Measurements from ENCODE around the gene PXMP2. TPM values are rescaled to one million over a fixed set of nuclear protein-coding genes. Genes with fewer than 3 reads are reported as not detected.

The PXMP2 gene
- total and polyA plus RNA-seq, 11 donors = 23.9 to 149 (median 39.7) TPM

- intact Hi-C loops (cut with DNase I) = no loop called here
- no peak overlapping the region for H3K4me3 ChIP-seq
- peaks cover 0 to 21% (median 15%) of the 10 kb centered on the region in 12 donors for H3K4me1 ChIP-seq
- TF ChIP-seq POLR2A (IDR thresholded peaks at IDR 0.05) (no peak), CTCF (IDR thresholded peaks at IDR 0.05) (no peak)
- no peaks in the 10 kb centered on the region for H3K9me3 ChIP-seq
- peaks cover 0 to 15% (median 5%) of the 10 kb centered on the region in 9 donors for H3K36me3 ChIP-seq
- no peak overlapping the region for H3K27ac ChIP-seq
- H3K27me3 ChIP-seq = no peaks in the 10 kb centered on the region
- WGBS, 4 donors = 91 to 94% (median 93%) methylated on average over 6 of the region's 6 CpGs
- no peak for DNase-seq
- ATAC-seq = no peak
Measured at GRCh38 chr12:132707241-132707640, 19.9 kb downstream of the PXMP2 start.

GRCh38 chr12:132708150-132708549 lies 20.8 kb downstream of the PXMP2 start:
- ATAC-seq (no peak), DNase-seq (no peak)
- H3K27me3 ChIP-seq = no peaks in the 10 kb centered on the region
- no peak overlapping the region for H3K4me3 ChIP-seq
- H3K36me3 ChIP-seq = peaks cover 0 to 15% (median 0%) of the 10 kb centered on the region in 9 donors
- H3K4me1 ChIP-seq = peaks cover 0 to 23% (median 16%) of the 10 kb centered on the region in 12 donors
- no peak overlapping the region for H3K27ac ChIP-seq
- H3K9me3 ChIP-seq = no peaks in the 10 kb centered on the region
- intact Hi-C loops (cut with DNase I) = no loop called here
- WGBS, 4 donors = 71 to 86% (median 77%) methylated on average over 2 of the region's 2 CpGs
- no peak for TF ChIP-seq CTCF (IDR thresholded peaks at IDR 0.05)
- no peak for TF ChIP-seq POLR2A (IDR thresholded peaks at IDR 0.05)

GRCh38 chr12:132710043-132710404 lies 22.6 kb downstream of the PXMP2 start:
- H3K27me3 ChIP-seq = no peaks in the 10 kb centered on the region
- peak overlapping the region; percentile 67 to 99 (median 84) for H3K4me3 ChIP-seq
- WGBS, 4 donors = 0 to 4% (median 1%) methylated on average over 22 to 26 of the region's 26 CpGs
- TF ChIP-seq CTCF (IDR thresholded peaks at IDR 0.05) (no peak), POLR2A (IDR thresholded peaks at IDR 0.05) (no peak)
- peak overlapping the region; percentile 44 to 92 (median 86) for H3K27ac ChIP-seq
- peak in 3 of 4 donors; percentile 38 to 49 (median 44) for ATAC-seq
- H3K9me3 ChIP-seq = no peaks in the 10 kb centered on the region
- DNase-seq = no peak
- peaks cover 0 to 23% (median 16%) of the 10 kb centered on the region in 12 donors for H3K4me1 ChIP-seq
- H3K36me3 ChIP-seq = peaks cover 0 to 6% (median 3%) of the 10 kb centered on the region in 9 donors
- intact Hi-C loops (cut with DNase I) = loop anchor here in 1 of 10 donors (2.0 kb wide), 1 partner anchor 57 kb away; no protein-coding TSS in a partner anchor

- TF ChIP-seq POLR2A (IDR thresholded peaks at IDR 0.05) (peak in 1 of 2 donors; percentile 75), CTCF (IDR thresholded peaks at IDR 0.05) (peak in 1 of 12 donors; percentile 7)
- intact Hi-C loops (cut with DNase I) = loop anchor here in 1 of 10 donors (2.0 kb wide), 1 partner anchor 56 kb away; no protein-coding TSS in a partner anchor
- peak; percentile 80 to 92 (median 85) for DNase-seq
- peak within 1 kb of the TSS; percentile 44 to 92 (median 86) for H3K27ac ChIP-seq
- H3K4me1 ChIP-seq = peaks cover 0 to 23% (median 16%) of the 10 kb centered on the region in 12 donors
- peaks cover 0 to 11% (median 8%) of the 10 kb centered on the region in 9 donors for H3K36me3 ChIP-seq
- 0% methylated on average over 40 to 94 of the region's 94 CpGs for WGBS, 4 donors
- H3K9me3 ChIP-seq = no peaks in the 10 kb centered on the region
- H3K4me3 ChIP-seq = peak within 1 kb of the TSS; percentile 67 to 99 (median 84)
- no peaks in the 10 kb centered on the region for H3K27me3 ChIP-seq
- ATAC-seq = peak; percentile 81 to 96 (median 94)
Measured at GRCh38 chr12:132710405-132711079, 23.2 kb downstream of the PXMP2 start, which contains the start of gene PGAM5. Gene PGAM5 (plus strand): TSS chr12:132710842. CDS start chr12:132710877, 35 bp downstream.

All from heart left ventricle (tissue), 16 donors.